ENCODE measurements around the gene GLRX. TPM values are rescaled to one million over a fixed set of nuclear protein-coding genes. Genes with fewer than 3 reads are reported as not detected.

The GLRX gene
- total and polyA plus RNA-seq, 2 of the 13 experiments (the other 11 are each of a cell fraction or from before 2014, with no cell fraction given), result 63.8 to 499 TPM

DNA sequence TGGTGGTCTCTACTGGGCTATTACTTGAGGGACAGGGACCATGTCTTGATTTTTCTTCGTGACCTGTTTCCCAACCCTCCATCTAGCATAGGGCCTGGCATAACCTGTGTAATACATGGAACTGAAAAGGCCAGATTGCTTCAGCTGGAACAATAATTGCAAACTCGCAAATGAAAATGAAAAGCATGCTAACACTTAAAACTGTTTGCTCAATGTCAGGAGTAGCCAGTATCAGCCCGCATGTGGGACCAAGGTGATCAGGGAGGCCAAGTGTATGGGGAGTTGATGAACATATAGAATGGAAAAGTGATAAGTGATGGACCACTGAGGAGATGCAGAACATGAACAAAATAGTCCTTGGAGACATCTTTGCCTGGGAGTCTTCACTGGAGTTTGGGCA, 25.2 kb downstream of the GLRX start (continued):
- no peak for TF ChIP-seq ZNF740 (CRISPR knock-in tag; IDR thresholded peaks at IDR 0.05)

- intact Hi-C loops (cut with micrococcal nuclease; ENCODE audit: unreplicated experiment), result no loop called here
- no peak overlapping the region for H3K4me2 ChIP-seq (ENCODE audit: low read depth, low read length)
- ATAC-seq, result no peak
Measured at GRCh38 chr5:95794070-95794516, 28.4 kb downstream of the GLRX start.

More at GRCh38 chr5:95794070-95794516, 28.4 kb downstream of the GLRX start:
- Histone ChIP-seq H2AFZ (ENCODE audit: low read length) (no peak overlapping the region), H3K27me3 (ENCODE audit: control insufficient read depth in 1 of 2, insufficient read depth in 2 of 2, low read length in 2 of 2) (no peaks in the 10 kb centered on the region), H3K9ac (ENCODE audit: insufficient read depth, low read depth, low read length) (no peak overlapping the region), H3K27ac (ENCODE audit: extremely low read length, insufficient read depth, low read length) (no peak overlapping the region), H3K36me3 (replicated peaks in 1 of 2; ENCODE audit: control insufficient read depth in 1 of 2, insufficient read depth in 2 of 2, low read length in 2 of 2) (peaks cover 3 to 14% of the 10 kb centered on the region in 2 experiments; a peak in 4 of 5 replicates), H4K20me1 (ENCODE audit: insufficient read depth, low read length) (no peaks in the 10 kb centered on the region), H3K9me3 (ENCODE audit: low read length) (no peaks in the 10 kb centered on the region), H3K4me1 (ENCODE audit: insufficient read depth, low read length) (peaks cover 18% of the 10 kb centered on the region), H3K79me2 (ENCODE audit: insufficient read depth, low read length) (no peaks in the 10 kb centered on the region), H3K4me3 (replicated peaks in 1 of 3; ENCODE audit: insufficient read depth in 1 of 3, low read depth in 2 of 3, low read length in 3 of 3) (no peak overlapping the region)
- WGBS (ENCODE audit: low lambda C conversion rate), result 55% methylated on average over 3 of the region's 3 CpGs
- TF ChIP-seq ZZZ3 (CRISPR knock-in tag; IDR thresholded peaks at IDR 0.05; ENCODE audit: borderline replicate concordance) (no peak), RXRA (CRISPR knock-in tag; IDR thresholded peaks at IDR 0.05) (no peak), TFDP2 (CRISPR knock-in tag; IDR thresholded peaks at IDR 0.05) (no peak), TARDBP (CRISPR knock-in tag; IDR thresholded peaks at IDR 0.05) (no peak), TGIF2 (CRISPR knock-in tag; IDR thresholded peaks at IDR 0.05) (no peak), U2AF2 (IDR thresholded peaks at IDR 0.05; ENCODE audit: low read depth, low read length) (no peak), CREM (IDR thresholded peaks at IDR 0.05) (no peak), CREM (CRISPR knock-in tag; IDR thresholded peaks at IDR 0.05) (no peak), FOXK1 (CRISPR knock-in tag; IDR thresholded peaks at IDR 0.05; ENCODE audit: borderline replicate concordance, low read depth) (no peak), SIX4 (CRISPR knock-in tag; IDR thresholded peaks at IDR 0.05) (no peak), ZFP36L2 (CRISPR knock-in tag; IDR thresholded peaks at IDR 0.05) (no peak), ZNF530 (CRISPR knock-in tag; IDR thresholded peaks at IDR 0.05; ENCODE audit: low read depth) (no peak)
- no TSS peak for BruUV-seq (replicated peaks)
- in situ Hi-C loops (cut with HindIII; ENCODE audit: extremely low pct_ligation_motif_present, low pct_unique_long_range_greater_than_20kb), result no loop called here
- POLR2A ChIA-PET, result no interaction called here
- DNase-seq (ENCODE audit: low spot score) (no peak), FAIRE-seq (no peak)
- CTCF ChIA-PET (ENCODE audit: low intra/inter-chr PET ratio, low total read pairs), result no interaction called here

All from HepG2 (cell line).